ENCODE data around the gene GPX5. TPM values are rescaled to one million over a fixed set of nuclear protein-coding genes. Genes with fewer than 3 reads are reported as not detected.

GPX5 gene
- total and polyA plus RNA-seq, 9 donors, result not detected

DNA sequence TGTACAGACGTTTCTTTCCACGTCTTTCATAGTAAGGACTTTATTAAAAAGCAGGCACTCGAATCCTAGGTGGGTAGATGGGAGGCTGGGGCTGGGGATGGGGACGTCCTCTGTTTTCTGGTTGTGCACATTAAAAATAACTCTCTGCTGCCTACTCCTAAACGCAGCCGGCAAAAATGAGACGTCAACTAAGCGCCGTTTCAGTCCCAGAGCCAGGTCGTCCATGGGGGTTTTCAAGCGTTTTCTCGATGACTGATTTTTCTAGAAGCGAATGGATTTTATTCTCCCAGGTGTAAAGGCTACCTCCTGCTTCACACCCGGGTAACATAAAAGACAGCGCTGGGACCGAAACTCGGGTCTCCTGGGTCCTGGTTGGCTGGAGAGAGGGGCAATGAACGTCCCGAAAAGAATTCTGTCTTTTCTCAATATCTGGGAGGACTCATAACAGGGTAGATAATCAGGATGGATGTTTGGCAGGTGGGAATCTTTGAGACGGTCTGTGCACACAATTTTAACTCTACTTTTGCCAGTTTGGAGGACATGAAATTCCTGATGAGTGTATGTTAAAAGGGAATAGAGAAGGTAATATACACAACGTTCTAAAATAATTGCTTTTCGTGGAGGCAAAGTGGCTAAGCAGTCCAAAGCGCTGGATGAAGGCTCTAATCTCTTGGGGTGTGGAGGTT, 35.3 kb upstream of the GPX5 start:
- H3K4me1 ChIP-seq (ENCODE audit: insufficient read depth), result peaks cover 1% of the 10 kb centered on the region
- H3K4me3 ChIP-seq, result peak overlapping the region; percentile 43
- H3K27me3 ChIP-seq, result no peaks in the 10 kb centered on the region
- H3K36me3 ChIP-seq, result no peaks in the 10 kb centered on the region
- peak overlapping the region; percentile 80 to 84 for H3K27ac ChIP-seq
- DNase-seq, result peak in 4 of 5 donors; percentile 42 to 49 (median 45)
- intact Hi-C loops (cut with DNase I), result no loop called here
- TF ChIP-seq, protein P1, sequence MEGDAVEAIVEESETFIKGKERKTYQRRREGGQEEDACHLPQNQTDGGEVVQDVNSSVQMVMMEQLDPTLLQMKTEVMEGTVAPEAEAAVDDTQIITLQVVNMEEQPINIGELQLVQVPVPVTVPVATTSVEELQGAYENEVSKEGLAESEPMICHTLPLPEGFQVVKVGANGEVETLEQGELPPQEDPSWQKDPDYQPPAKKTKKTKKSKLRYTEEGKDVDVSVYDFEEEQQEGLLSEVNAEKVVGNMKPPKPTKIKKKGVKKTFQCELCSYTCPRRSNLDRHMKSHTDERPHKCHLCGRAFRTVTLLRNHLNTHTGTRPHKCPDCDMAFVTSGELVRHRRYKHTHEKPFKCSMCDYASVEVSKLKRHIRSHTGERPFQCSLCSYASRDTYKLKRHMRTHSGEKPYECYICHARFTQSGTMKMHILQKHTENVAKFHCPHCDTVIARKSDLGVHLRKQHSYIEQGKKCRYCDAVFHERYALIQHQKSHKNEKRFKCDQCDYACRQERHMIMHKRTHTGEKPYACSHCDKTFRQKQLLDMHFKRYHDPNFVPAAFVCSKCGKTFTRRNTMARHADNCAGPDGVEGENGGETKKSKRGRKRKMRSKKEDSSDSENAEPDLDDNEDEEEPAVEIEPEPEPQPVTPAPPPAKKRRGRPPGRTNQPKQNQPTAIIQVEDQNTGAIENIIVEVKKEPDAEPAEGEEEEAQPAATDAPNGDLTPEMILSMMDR (IDR thresholded peaks at IDR 0.05), result no peak
- no peak for TF ChIP-seq EP300 (IDR thresholded peaks at IDR 0.05)
- no peak for TF ChIP-seq POLR2A (IDR thresholded peaks at IDR 0.05)
- 4 to 6% (median 5%) methylated on average over 23 of the region's 23 CpGs for WGBS, 3 donors
- H3K9me3 ChIP-seq, result no peaks in the 10 kb centered on the region

GRCh38 chr6:28491984-28492317, 33.7 kb upstream of the GPX5 start:
- no peak for DNase-seq
- H3K4me1 ChIP-seq (ENCODE audit: insufficient read depth), result peaks cover 1% of the 10 kb centered on the region
- TF ChIP-seq, protein P1 (IDR thresholded peaks at IDR 0.05), result no peak
- TF ChIP-seq POLR2A (IDR thresholded peaks at IDR 0.05) (no peak), EP300 (IDR thresholded peaks at IDR 0.05) (no peak)
- H3K27me3 ChIP-seq, result no peaks in the 10 kb centered on the region
- intact Hi-C loops (cut with DNase I), result no loop called here
- no peaks in the 10 kb centered on the region for H3K9me3 ChIP-seq
- WGBS, 3 donors, result 53 to 62% (median 55%) methylated on average over 3 of the region's 3 CpGs
- H3K36me3 ChIP-seq, result no peaks in the 10 kb centered on the region
- no peak overlapping the region for H3K27ac ChIP-seq
- no peak overlapping the region for H3K4me3 ChIP-seq

GRCh38 chr6:28496099-28496779, 29.4 kb upstream of the GPX5 start:
- 42 to 53% (median 48%) methylated on average over 2 of the region's 2 CpGs for WGBS, 3 donors
- H3K4me1 ChIP-seq (ENCODE audit: insufficient read depth), result no peaks in the 10 kb centered on the region
- H3K36me3 ChIP-seq, result no peaks in the 10 kb centered on the region
- intact Hi-C loops (cut with DNase I), result no loop called here
- H3K27me3 ChIP-seq, result no peaks in the 10 kb centered on the region
- H3K27ac ChIP-seq, result no peak overlapping the region
- no peak for DNase-seq
- no peak overlapping the region for H3K4me3 ChIP-seq
- no peaks in the 10 kb centered on the region for H3K9me3 ChIP-seq
- TF ChIP-seq POLR2A (IDR thresholded peaks at IDR 0.05) (no peak), EP300 (IDR thresholded peaks at IDR 0.05) (no peak)
- TF ChIP-seq, protein P1 (IDR thresholded peaks at IDR 0.05), result no peak

DNA sequence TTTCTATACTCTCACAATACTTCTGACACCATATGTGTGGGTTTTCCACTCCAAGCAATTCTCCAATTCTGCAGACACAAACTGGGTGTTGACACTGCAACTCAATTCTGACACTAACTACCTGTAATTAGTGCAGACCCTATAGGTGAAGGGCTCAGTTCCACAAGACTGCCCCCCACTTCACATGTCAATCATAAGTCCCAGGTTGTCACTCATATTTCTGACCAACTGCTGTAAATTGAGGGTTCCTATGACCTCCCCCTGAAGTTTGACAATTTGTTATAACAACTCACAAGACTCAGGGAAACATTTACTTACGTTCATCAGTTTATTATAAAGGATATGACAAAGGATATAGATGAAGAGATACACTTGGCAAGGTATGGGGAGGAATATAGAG, 28.4 kb upstream of the GPX5 start:
- H3K36me3 ChIP-seq, result no peaks in the 10 kb centered on the region
- H3K4me3 ChIP-seq, result no peak overlapping the region
- no peaks in the 10 kb centered on the region for H3K27me3 ChIP-seq
- H3K9me3 ChIP-seq, result no peaks in the 10 kb centered on the region
- intact Hi-C loops (cut with DNase I), result no loop called here
- 67 to 89% (median 80%) methylated on average over 1 of the region's 1 CpG for WGBS, 3 donors
- H3K4me1 ChIP-seq (ENCODE audit: insufficient read depth), result no peaks in the 10 kb centered on the region
- no peak overlapping the region for H3K27ac ChIP-seq
- no peak for DNase-seq
- TF ChIP-seq POLR2A (IDR thresholded peaks at IDR 0.05) (no peak), EP300 (IDR thresholded peaks at IDR 0.05) (no peak)
- TF ChIP-seq, protein P1 (IDR thresholded peaks at IDR 0.05), result no peak
